HG03558 (cell line): ENCODE data around the gene FXYD4.
"Not testable (repeated sequence)": the region's sequence is repeated elsewhere in the genome, so short reads cannot be mapped to it uniquely, and the experiment has no call there.

ENCODE experiments used
- ATAC-seq: cut with Tn5 transposase; IDR thresholded peaks from one replicate; pipeline ENCODE4 v1.9.1; 2021; ENCODE audit warnings: moderate number of reproducible peaks; ENCODE audit not compliant: unreplicated experiment; ENCODE audit errors: extremely low read depth

FXYD4 gene

DNA sequence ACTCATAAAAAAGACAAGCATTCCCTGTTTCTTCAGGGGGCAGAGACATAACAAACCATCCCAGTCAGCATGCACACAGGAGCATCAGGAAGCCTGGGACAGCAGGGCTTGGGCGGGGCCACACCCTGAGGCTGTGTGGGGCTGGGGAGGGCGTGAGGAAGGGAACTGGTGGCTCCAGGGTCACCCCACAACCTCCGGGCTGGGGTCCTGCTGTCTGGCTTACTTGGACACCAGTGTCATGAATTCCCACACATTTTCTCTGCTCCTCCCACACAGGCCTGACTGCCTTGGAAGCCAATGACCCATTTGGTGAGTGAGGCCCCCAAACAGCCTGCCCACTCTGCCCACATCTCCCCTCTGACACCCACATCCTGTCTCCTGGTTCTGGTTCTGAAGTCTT, 2.8 kb downstream of the FXYD4 start:
- no peak for ATAC-seq

DNA sequence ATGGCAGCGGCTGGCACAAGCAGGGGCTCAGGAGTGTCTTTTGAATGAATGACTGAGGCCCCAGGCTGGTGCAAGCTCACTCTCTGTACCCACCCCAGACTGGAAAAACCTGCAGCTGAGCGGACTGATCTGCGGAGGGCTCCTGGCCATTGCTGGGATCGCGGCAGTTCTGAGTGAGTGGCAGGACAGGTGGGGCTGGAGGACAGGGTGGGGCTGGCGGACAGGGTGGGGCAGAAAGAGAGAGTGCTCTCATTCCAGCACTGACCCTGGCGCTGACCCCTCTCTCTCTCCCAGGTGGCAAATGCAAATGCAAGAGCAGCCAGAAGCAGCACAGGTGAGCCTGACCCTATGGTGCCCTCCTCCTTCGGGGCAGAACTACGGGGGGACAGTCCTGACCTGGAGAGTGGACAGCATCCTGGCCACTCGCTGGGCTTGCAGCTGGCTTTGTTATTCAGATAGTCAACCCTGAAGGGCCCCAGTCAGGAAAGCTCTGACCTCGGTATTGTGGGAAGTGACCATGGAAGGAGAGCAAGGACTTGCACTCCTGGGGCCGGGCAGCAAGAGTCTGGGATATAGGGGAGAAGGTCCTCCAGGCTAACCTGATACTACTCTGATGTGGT, 4.1 kb downstream of the FXYD4 start:
- no peak for ATAC-seq

DNA sequence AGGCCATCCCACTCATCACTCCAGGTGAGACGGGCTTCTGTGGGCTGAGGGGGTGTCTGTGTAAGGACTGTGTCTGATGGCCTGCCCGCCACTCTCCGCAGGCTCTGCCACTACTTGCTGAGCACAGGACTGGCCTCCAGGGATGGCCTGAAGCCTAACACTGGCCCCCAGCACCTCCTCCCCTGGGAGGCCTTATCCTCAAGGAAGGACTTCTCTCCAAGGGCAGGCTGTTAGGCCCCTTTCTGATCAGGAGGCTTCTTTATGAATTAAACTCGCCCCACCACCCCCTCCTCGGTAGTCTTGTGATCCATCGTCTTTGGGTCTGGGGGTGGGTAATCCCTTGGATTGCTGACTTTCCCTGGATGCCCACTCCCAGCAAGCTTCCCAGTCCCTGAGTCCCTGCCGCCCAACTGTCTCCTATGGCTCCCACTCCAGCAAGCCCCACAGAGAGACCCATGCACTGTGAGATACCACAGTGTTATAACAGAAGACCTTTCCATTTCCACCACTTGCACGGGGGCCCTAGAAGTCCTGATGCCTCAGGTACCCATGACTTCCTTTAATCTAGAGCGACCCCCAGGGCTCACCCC, 4.7 kb downstream of the FXYD4 start:
- ATAC-seq, result no peak

DNA sequence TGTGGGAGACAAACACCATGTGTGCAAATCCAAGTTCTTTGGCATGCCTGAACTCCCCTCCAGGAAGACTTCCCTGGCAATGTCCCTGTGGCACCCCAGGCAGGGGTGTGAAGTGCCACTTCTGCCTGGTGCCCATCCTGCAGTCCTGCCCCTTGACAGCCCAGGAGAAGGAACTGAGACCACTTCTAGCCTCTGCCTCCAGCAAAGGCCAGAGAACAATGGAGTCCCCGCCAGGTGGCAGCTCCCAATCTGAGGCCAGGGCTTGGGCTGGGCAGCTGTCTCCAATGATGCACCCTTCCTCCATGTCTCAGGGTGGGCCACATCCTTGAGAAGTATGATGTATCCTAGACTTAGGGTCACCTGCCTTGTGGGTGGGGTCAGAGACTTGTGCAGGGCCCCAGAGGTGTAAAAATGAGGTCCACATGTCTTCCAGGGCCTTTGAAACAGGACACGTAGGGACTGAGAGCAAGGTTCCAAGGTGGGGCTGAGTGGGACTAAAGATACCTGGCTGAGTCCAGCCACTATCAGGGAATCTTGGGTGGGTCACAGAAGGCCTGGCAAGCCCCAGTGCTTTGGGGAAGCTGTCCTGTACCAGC, 5.5 kb downstream of the FXYD4 start:
- no peak for ATAC-seq

DNA sequence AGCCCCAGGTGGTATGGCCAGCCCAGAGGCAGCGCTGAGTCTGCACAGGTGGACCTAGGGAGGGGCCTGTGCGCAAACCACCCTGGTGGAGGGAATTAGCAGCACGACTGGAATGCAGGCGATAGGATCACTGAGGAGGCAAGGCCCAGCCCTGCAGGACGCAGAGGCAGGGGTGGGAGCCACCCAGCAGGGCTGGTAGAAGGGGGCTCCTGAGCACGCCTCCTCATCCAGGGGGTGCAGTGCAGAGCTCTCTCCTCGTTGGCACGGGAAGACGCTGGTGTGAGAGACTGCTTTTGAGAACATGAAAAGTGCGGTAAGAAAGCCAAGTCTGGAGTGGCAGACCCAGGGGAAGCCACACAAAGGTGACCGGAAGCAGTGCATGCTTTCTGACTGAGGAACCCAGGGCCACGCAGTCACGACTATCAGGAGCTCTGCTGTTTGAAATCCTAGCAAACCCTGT, 6.0 kb downstream of the FXYD4 start:
- ATAC-seq, result no peak

DNA sequence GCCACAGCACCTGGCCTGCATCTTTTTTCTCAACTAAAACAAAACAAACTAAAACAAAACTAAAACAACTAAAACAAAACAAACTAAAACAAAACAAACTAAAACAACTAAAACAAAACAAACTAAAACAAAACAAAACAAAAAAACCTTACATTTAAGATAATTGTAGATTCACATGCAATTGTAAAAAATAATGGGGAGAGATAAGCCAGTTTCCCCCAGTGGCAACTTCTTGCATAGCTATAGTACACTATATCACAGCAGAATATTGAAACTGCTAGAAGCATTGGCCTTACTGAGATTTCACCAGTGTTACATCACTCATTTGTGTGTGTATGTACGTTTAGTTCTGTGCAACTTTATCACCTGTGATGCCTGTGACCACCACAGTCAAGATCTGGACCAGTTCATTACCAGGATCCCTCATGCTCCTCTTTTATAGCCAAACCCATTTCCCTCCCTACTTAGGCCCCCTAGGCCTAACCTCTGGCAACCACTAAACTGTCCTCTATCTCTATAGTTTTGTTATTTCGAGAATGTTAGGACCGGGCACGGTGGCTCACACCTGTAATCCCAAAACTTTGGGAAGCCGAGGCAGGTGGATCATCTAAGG, 9.3 kb downstream of the FXYD4 start:
- no peak for ATAC-seq

DNA sequence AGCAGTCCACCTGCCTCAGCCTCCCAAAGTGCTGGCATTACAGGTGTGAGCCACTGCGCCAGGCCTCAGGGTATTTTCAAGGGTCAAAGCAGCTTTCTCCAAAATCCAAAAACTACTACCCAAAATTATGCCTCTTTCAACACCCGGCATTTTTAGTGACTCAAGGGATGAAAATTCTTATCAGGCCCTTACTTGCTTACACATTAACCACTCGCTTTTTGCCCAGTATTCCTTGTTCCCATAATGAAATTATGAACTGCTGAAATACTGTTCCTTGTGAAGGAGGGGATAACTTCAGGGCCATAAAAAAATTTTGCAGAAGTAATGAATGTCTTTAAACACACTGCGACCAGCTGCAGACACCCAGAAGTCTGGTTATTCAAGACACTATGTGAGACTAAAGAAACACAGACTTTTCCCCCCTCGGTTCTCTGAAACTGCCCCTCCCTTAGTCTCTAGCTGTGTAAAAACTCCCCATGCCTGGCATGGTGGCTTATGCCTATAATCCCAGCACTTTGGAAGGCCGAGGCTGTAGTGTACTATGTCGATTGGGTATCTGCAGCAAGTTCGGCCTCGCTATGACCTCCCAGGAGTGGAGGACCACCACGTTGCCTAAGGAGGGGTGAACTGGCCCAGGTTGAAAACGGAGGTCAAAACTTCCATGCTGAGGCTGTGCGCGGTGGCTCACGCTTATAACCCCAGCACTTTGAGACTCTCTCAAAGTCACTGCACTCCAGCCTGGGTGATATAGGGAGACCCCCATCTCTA, 12.0 kb downstream of the FXYD4 start:
- no peak for ATAC-seq

DNA sequence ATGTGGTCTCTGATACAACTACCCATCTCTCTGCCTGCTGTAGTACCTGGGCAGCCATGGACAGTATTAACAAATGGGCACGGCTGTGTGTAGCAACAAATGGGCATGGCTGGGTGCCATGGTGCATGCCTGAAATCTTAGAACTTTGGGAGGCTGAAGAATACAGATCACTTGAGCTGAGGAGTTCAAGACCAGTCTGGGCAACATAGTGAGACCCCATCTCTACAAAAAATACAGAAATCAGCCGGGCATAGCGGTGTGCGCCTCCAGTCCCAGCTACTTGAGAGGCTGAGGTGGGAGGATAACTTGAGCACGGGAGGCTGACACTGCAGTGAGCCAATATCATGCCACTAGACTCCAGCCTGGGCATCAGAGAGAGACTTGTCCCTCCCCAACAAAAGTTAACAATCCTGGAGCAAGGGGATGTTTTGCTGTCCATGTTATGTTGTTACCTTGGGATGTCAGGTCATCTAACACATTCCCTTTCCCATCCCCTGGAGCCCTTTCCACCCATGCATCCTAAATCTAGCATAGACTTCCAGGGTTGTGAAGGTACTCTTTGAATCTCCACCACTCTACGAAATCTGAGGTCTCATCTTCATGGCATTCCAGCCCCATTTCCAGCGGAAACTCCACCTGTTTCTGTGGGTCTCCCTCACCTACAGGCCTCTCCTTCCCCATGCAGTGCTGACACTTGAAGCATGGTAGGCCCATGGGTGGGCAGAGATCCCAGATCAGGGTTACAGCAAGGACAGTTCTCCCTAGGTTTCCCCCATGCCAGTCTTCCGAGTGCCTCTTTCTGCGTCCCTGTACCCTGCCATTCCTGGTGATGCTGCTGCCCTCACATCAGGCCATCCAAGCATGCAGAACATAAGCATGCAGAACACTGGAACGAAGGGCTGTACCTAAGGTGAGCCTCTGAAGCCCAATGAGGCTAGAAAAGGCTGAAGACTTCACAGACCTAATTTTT, 13.1 kb downstream of the FXYD4 start:
- ATAC-seq, result no peak

DNA sequence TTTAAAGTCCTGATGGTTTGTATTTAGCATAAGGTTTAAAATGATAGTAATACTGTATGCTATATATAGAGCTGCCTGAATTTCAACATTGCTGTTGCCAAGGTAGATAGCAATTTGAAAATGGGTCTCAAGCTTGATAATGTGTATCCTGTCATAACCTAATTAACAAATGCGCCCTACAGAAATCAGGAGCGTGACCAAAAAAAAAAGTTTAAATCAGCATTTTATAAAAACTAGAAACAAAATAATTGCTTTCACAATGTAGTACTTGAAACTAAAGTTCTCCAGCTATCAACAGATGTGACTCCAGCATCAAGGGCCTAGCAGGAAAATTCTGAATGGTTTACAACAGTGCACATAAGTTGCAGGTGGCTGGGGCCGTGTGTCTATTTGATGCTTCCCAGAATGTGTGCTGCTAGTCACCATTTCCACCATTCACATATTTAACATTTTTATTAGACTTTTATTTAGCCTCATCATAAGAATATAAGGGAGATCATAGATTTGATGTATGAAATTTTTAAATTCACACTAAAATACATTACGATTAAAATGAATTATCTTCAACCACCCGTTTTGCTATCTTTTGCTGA, 14.1 kb downstream of the FXYD4 start:
- no peak for ATAC-seq

DNA sequence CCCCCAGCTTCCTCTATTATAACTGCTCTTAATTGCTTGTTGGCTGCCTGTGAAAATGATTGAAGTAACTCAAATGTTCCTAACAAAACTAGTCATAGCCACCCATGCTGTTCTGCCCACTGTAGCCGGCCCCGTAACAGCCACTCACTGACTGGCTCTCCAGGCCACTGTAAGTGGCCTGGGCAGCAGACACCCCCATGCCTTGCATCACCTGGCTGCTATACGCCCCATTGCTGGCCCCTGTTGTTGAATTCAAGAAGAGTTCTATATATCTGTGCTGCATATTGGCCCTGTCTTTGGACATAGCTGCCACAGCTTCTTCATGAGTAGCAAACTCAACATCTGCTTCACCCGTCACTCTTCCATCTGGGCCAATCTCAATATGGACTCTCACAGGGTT, 15.1 kb downstream of the FXYD4 start:
- ATAC-seq, result no peak

DNA sequence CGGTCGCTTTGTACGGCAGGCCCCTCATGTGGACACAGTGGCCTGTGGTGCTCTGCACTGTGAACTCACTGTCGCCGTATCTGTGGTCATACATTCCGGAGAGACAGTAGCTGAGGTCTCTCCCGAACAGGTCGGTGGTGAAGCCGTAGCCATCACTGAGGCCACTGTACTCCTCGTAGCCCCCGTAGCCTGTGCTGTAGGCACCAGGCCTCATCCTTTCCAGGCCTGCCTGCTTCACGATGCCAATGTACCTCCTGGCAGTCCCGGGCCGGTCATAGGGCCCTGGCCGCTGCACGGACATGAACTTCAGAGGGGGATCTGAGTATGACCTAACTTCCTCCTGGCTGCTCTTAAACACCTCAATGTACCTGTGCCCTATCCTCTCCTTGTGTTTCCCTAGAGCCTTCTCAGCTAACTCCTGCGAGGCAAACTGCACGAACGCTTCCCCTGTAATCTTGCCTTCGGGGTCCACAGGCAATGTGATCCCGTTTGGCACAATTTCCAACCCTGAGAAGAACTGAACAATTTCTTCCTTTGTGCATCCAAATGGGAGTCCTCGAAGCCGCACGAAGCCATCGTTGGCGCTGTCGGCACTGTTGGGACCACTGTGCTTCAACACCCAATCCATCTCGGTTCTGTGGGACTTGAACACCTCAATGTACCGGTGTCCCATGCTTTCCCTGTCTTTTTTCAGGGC, 15.7 kb downstream of the FXYD4 start:
- no peak for ATAC-seq

DNA sequence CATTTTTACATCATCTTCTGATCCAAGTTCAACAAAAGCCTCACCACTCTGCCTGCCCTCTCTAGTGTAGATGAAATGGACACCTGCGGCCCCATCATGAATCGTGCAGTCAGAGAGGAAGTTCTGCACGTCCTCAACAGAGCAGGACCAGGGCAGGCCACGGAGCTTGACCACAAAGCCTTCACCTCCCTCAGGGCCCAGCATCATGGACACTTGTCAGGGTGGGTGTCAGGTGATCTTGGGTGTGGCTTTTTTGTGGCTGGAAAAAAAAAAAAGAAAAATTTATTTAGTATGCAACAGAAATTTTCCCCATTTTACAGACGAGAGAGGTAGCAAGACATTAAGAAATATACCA, 16.2 kb downstream of the FXYD4 start:
- no peak for ATAC-seq

DNA sequence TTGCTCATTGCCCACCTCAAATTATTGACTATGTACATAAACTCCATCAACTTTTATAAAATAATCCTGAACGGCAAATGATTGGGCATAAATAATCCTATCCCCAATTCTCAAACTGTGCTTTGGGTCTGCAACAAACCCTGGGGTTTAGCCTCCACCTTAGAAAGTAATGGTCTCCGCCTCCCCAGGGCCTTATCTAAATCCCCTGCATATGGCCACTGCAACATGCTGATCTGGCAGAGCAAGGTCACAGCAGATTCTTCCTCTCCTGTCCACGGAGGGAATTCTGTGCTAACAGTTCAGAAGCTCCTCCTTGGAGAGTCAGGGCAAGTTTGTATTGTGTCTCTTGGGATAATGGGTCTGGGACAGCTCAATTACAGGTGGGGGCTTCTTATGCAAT, 18.4 kb downstream of the FXYD4 start:
- ATAC-seq, result no peak

DNA sequence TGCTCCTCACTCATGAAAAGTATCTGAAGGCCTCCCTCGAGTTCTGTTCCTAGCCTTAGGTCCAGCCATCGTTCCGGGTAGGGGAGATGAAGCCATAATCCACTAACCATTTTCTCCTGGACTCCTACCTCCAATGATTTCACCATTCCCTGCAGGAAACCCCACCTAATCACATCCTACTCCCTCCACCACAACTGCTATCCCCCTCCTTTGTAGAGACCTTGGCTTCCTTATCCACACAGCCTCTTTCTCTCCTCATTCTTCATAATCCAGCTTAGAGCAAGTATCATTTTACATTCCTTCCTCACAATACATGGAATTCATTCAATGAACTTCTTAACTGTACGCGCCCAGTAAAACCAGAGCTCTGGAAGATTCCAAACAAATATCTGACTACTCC, 18.9 kb downstream of the FXYD4 start:
- ATAC-seq, result no peak

DNA sequence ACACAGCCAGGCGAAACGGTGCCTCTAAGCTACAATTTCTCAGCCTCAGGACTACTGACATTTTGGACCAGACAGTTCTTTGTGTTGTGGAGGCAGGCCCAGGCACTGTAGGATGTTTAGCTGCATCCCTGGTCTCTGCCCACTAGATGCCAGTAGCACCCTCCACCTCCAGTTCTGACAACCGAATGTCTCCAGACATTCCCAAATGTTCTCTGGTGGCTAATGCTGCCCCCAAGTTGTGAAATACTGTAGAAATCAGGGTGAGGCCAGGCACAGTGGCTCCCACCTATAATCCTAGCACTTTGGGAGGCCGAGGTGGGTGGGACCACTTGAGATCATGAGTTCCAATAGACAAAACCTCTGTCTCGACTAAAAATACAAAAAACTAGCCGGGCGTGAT, 19.3 kb downstream of the FXYD4 start:
- no peak for ATAC-seq

DNA sequence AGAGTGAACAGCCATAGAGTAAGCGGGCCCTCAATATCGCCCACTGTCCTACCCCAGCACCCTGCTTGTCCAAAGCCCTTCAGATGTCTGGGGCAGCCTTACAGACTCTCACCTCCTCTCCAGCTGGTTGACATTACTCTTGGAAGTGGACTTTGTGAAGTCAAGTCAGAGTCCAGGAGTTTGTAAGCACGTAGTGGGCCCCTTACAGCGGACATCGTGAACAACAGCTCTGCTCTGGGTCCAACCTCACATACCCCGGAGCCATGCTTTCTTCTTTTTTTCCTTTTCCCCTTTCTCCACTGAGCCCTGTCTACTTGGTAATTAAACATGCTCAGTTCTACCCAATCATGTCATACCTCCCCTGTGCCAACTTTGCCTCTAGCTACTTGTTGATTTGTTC, 20.1 kb downstream of the FXYD4 start:
- no peak for ATAC-seq

DNA sequence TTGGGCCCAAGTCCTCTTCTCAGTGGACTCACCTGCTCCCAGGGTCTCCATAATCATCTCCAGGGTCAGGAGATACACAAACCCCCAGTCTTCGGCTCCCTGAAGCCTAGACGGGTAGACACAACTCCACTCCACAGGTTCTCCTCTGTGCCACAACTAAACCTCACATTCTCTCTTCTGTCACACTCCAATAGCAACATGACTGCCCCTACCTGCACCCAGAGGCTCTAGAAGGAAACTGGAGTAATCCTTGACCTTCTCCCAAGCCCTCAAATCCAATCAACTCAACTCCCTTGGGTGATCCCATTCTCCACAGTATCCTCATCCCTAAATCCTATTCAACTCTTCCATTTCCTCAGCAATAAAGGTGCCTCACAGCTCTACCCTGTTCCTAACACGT, 21.3 kb downstream of the FXYD4 start:
- no peak for ATAC-seq

DNA sequence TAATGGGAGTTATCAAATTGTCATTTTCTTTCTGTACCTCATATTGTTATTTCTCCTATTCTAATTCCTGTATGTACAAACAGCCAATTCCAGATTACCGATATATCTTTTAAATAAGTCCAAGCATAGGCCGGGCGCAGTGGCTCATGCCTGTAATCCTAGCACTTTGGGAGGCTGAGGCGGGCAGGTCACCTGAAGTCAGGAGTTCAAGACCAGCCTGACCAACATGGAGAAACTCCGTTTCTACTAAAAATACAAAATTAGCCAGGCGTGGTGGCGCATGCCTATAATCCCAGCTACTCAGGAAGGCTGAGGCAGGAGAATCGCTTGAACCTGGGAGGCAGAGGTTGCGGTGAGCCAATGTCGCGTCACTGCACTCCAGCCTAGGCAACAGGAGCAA, 21.8 kb downstream of the FXYD4 start:
- ATAC-seq, result not testable (repeated sequence)
